Activated T-helper 17 cell treated with anti-CD3 and anti-CD28 coated beads, Interleukin-2, amount 50 U/mL, for 72 hours (primary cell): ENCODE results near the gene NEK10. TPM values are rescaled to one million over a fixed set of nuclear protein-coding genes. Genes with fewer than 3 reads are reported as not detected.

Experiments used
- ATAC-seq: fragments of 150-1000 bp; cut with Tn5 transposase; replicated peaks from 2 replicates; pipeline ENCODE4 v1.10.0; 2021; ENCODE audit warnings: mild to moderate bottlenecking, moderate library complexity
- H3K27ac Mint-ChIP-seq: one replicate; pipeline ENCODE4 v1.8.0; 2022; ENCODE audit warnings: mixed read lengths
- H3K27me3 Mint-ChIP-seq: one replicate; pipeline ENCODE4 v1.8.0; 2022; ENCODE audit warnings: mixed read lengths
- H3K36me3 Mint-ChIP-seq: one replicate; pipeline ENCODE4 v1.8.0; 2022; ENCODE audit warnings: low read depth, mild to moderate bottlenecking, mixed read lengths
- H3K4me1 Mint-ChIP-seq: one replicate; pipeline ENCODE4 v1.8.0; 2022; ENCODE audit warnings: mixed read lengths
- H3K4me3 Mint-ChIP-seq: one replicate; pipeline ENCODE4 v1.8.0; 2022; ENCODE audit warnings: mild to moderate bottlenecking, mixed read lengths
- H3K9me3 Mint-ChIP-seq: one replicate; pipeline ENCODE4 v1.8.0; 2022; ENCODE audit warnings: mixed read lengths
- total RNA-seq, 2 donors: library from RNA; stranded (reverse); gene quantifications; one replicate each; pipeline ENCODE4 v1.2.3, GENCODE V29; 2022

Gene NEK10
- total RNA-seq, 2 donors from 2014 or later = 0.61 to 1.6 TPM

DNA sequence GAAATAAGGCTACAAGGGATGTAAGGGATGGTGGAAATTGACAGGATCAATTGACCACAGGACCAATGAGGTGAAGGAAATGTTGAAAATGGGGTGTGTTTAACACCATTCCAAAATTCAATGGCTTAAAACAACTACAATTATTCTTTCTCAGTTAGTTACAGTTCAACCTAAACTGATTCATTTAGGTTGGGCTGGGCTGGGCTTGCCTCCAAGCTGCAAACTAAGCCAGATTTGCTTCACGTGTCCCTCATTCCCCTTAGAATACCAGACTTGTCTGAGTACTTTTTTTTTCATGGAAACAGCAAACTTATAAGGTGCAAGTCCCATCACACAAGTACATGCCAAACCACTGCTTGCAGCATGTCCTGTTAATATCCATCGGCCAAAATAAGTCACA, 280.1 kb downstream of the NEK10 start:
- Mint-ChIP-seq H3K9me3 (no peaks in the 10 kb centered on the region), H3K27me3 (peaks cover 5% of the 10 kb centered on the region), H3K4me3 (no peak overlapping the region), H3K4me1 (no peaks in the 10 kb centered on the region), H3K27ac (no peak overlapping the region), H3K36me3 (no peaks in the 10 kb centered on the region)
- no peak for ATAC-seq

DNA sequence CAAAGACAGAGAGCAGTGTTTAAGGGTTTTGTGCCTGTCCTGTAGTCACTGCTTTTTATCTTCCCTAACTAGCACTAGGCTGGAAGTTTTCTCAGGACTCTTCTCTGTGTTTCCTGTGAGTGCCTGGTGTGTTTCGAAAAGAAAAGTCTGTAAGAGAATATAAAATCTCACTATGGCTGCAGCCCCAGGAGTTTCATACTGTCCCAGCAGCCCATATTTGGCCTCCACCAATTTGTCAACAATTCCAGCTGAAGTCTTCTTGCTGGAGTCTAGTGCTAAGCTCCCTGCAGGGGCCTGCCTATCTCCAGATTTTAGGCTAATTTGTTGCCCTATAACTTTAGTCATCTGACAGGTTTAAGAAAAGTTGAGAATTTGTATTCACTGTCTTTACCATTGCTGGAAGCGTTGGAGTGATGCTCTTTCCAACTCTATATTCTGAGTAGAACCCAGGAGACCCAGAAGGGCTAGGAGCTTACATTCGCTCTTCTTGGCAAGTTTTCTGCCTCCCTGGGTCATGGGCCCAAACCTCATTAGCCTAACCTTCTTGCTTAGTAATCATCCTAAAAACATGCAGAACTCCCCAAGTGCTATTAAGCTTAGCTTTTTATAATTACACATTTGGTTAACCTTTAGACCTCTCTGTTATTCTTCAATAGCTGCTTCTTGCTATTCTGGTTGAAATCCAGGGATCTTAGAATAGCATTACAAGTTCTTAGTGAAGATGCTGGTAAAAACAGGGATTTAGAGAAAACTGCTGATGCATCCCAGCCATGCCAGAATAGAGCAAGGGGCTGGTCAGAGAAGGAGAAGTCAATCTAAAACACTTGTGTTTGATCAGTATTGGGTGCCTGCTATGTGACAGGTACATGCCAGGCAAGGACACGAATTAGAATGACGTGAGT, 283.1 kb downstream of the NEK10 start:
- Mint-ChIP-seq H3K4me1 (no peaks in the 10 kb centered on the region), H3K9me3 (no peaks in the 10 kb centered on the region), H3K27me3 (peaks cover 9% of the 10 kb centered on the region), H3K27ac (no peak overlapping the region), H3K36me3 (no peaks in the 10 kb centered on the region), H3K4me3 (no peak overlapping the region)
- no peak for ATAC-seq

DNA sequence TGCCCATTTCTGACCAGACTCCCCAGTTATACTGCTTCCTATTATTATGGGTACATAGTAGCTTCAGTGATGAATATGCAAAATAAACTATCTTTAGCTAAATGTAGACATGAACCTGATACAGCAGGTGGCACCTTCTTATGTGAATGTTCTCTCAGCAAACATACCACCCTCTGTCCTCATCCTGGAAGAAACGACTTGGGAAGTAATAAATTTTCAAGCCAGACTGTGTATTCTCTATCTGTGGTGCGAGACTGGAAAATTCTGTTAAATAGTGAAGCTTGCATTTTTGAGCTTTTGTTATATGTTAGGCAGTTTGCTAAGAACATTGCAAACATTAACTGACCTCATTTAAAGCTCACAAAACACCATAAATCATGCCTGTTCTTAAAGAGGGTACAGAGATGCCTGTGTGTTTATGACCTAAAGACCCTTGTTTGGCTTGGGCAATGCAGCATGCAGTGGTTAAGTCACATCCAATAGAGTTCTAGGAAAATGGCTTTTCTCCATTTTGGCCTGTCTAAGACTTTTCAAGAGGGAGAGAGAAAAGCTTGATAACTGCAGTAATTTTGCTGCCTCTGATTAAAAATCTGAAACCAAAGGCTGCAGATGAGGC, 287.1 kb downstream of the NEK10 start:
- ATAC-seq = no peak
- Mint-ChIP-seq H3K27ac (no peak overlapping the region), H3K4me1 (no peaks in the 10 kb centered on the region), H3K27me3 (peaks cover 9% of the 10 kb centered on the region), H3K36me3 (no peaks in the 10 kb centered on the region), H3K4me3 (no peak overlapping the region), H3K9me3 (no peaks in the 10 kb centered on the region)

DNA sequence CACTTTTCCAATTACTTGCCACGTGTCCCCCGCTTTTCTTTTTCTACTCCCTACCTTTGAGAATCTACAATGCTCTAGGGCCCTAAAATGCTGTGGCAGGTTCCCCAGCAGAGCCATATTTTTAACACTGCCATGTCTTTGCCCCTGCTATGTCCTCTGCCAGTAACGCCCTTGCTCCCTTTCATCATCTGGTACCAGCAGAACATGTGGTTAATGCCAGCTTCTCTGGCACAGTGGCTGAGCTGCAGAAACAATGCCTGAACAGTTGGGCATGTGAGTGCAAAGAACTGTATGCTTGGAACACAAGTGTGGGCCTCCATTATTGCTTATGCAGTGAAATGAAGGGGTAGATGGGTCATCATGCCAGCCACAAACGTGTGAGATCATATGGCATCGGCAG, 287.6 kb downstream of the NEK10 start:
- Mint-ChIP-seq H3K27me3 (peaks cover 9% of the 10 kb centered on the region), H3K27ac (no peak overlapping the region), H3K4me3 (no peak overlapping the region), H3K4me1 (no peaks in the 10 kb centered on the region), H3K9me3 (no peaks in the 10 kb centered on the region), H3K36me3 (no peaks in the 10 kb centered on the region)
- no peak for ATAC-seq

DNA sequence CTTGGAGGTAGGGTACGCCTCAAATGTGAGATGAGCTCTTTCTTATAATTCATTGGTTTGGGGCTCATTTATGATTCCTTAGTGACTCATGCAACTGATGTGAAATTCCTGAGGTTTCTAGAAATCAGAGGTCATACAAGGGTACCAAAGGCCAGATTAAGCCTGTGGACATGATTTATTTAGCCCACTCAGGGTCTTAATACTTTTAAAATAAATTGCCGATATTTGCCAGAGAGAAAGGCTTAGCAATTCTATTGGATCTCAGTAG, 289.0 kb downstream of the NEK10 start:
- no peaks in the 10 kb centered on the region for H3K4me1 Mint-ChIP-seq
- no peak for ATAC-seq
- H3K36me3 Mint-ChIP-seq = no peaks in the 10 kb centered on the region
- no peaks in the 10 kb centered on the region for H3K9me3 Mint-ChIP-seq
- no peak overlapping the region for H3K27ac Mint-ChIP-seq
- H3K27me3 Mint-ChIP-seq = peaks cover 4% of the 10 kb centered on the region
- no peak overlapping the region for H3K4me3 Mint-ChIP-seq

DNA sequence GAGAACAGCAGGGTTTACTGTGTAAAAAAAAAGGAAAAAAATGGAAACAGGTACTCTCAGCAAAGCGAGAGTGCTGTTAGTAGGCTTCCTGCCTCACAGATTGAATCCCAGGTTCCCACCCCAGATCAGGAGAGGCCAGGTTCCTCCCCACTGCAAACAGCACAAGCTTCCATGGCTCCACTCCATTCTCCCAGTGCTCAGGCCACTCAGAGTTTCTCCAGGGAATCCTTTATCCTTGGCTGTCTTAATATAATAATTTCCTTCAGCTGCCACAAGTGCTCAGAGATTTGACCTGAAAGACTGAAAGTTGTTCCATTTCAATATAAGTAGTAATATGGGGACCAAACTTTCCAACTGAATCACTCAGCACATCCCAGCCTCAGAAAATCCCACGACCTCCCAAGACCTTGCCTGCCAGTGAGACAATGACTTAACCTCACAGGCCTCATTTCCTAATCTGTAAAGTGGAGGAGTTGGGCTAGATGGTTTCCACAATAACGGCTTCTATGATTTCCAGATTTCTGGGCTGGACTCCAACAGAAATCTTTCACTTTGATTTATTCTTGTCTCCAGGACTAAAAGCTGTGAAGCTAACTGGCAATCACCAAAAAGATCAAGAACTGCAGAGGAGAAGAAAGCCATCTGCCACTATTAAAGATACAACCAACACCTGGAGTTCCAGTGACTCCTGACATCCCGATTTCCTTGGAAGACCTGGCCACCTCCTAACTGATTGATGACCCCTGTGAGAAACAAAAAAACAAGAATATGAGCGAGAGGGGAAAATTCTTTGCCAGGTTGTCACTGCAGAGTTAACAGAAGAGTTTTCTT, 289.5 kb downstream of the NEK10 start:
- no peak for ATAC-seq
- Mint-ChIP-seq H3K36me3 (no peaks in the 10 kb centered on the region), H3K27me3 (peaks cover 4% of the 10 kb centered on the region), H3K4me1 (no peaks in the 10 kb centered on the region), H3K4me3 (no peak overlapping the region), H3K27ac (no peak overlapping the region), H3K9me3 (no peaks in the 10 kb centered on the region)

DNA sequence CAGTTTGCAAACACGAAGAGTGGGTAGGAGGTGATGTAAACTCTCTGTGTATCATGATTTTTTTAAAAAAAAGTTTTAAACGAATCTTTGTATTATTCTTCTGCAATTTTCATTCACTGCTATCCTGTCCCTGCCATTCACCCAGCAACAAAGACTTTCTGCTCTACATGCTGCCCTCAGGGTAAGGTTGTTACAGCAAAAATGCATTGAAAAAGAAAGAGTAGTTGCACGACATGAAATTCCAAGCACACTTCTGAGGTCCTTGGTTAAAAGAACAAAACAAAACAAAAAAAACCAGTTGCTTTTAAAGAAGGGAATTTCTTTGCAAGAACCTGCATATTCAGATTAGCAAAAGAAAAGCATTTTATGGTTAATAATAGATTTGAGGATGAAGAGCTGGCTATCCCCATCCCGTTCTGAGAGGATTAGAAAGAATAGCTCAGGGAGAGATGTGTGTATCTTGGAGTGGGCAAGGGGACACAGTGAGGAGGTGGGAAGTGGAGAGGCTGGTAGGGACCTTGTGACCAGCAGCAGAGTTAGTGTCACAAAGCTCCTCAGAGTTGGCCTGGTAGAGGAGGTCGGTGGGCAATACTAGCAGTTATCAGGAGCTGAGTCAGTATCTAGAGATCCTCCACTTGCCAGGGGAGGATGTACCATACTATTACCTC, 290.8 kb downstream of the NEK10 start:
- Mint-ChIP-seq H3K4me3 (no peak overlapping the region), H3K4me1 (no peaks in the 10 kb centered on the region)

DNA sequence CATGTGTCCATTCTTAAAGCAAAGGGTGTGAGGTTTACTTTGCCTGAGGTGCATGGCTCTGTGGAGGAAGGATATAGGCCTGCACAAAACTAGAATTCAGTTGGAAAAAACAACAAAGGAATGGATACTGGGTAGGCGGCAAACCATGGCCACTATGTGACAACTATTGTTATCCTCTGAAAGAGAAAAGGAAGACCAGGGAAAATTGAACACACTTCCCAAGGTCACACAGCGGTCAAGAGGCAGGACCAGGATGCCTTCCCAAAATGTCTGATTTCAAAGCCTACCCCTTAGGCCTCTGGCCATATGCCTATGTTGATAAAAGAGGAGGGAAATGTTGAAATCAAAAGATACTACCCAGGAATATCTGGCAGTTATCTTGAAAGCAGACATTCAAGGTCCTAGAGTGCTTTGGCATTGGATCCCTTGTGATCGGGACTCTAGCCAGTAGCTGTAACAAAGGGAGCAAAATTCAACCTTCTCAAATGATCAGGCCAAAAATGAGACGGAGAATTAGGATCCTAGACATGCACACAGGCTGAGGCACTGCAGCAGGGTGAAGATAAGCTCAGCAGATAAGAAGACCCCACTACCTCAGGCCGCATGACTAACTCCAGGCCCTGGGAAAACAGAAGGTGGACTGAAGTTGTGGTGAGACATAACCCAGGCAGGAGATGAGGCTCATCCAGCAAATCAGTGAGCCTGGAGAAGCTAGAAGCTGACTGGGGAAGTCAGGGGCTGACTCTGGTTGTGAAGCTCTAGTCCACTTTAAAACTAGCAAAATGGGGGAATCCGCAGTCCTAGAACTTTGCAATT, 292.2 kb downstream of the NEK10 start:
- Mint-ChIP-seq H3K27ac (no peak overlapping the region), H3K4me1 (no peaks in the 10 kb centered on the region), H3K4me3 (no peak overlapping the region), H3K36me3 (no peaks in the 10 kb centered on the region), H3K9me3 (no peaks in the 10 kb centered on the region), H3K27me3 (peaks cover 4% of the 10 kb centered on the region)
- no peak for ATAC-seq

More for the DNA sequence above, 290.8 kb downstream of the NEK10 start:
- Mint-ChIP-seq H3K27ac (no peak overlapping the region), H3K36me3 (no peaks in the 10 kb centered on the region), H3K9me3 (no peaks in the 10 kb centered on the region), H3K27me3 (peaks cover 4% of the 10 kb centered on the region)
- no peak for ATAC-seq

DNA sequence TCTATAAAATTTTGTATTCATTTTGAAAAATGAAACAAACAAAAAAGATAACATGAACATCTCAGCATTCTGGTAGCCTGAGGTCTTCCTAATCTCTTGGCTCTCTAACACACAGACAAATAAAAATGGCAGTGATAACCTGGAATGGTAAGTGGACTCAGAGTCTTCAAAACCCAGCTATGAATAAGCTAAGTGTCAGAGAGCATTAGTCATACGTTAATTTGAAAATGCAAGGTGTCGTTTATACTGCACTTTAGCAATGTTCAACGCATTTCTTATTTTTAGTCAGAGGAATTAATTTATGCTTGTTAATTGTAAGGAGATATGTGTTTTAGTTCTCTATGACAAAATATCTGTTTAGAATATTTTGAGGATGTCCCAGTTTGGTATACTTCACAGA, 294.3 kb downstream of the NEK10 start:
- H3K27ac Mint-ChIP-seq = no peak overlapping the region
- ATAC-seq = no peak
- no peaks in the 10 kb centered on the region for H3K27me3 Mint-ChIP-seq
- H3K36me3 Mint-ChIP-seq = no peaks in the 10 kb centered on the region
- no peaks in the 10 kb centered on the region for H3K4me1 Mint-ChIP-seq
- H3K4me3 Mint-ChIP-seq = no peak overlapping the region
- no peaks in the 10 kb centered on the region for H3K9me3 Mint-ChIP-seq

DNA sequence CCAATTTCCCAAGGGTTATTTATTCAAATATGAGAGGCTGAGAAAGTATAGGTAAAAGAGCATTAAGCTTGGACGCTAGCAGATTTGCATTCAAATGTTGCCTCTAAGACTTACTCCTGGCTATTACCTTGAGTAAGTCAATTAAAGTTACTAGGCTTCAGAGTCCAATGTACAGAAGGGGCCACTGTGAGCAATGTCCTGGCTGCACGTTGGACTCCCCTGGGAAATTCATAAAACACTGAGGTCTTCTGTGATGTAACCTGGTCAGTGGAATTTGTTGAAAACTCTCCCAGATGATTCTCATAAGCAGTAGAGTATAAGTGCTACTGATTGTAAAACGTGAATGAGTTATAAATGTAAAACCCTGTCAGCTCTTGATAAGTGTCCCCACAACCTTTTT, 295.3 kb downstream of the NEK10 start:
- Mint-ChIP-seq H3K4me3 (no peak overlapping the region), H3K36me3 (no peaks in the 10 kb centered on the region), H3K27me3 (no peaks in the 10 kb centered on the region), H3K4me1 (no peaks in the 10 kb centered on the region), H3K9me3 (no peaks in the 10 kb centered on the region), H3K27ac (no peak overlapping the region)
- ATAC-seq = no peak

DNA sequence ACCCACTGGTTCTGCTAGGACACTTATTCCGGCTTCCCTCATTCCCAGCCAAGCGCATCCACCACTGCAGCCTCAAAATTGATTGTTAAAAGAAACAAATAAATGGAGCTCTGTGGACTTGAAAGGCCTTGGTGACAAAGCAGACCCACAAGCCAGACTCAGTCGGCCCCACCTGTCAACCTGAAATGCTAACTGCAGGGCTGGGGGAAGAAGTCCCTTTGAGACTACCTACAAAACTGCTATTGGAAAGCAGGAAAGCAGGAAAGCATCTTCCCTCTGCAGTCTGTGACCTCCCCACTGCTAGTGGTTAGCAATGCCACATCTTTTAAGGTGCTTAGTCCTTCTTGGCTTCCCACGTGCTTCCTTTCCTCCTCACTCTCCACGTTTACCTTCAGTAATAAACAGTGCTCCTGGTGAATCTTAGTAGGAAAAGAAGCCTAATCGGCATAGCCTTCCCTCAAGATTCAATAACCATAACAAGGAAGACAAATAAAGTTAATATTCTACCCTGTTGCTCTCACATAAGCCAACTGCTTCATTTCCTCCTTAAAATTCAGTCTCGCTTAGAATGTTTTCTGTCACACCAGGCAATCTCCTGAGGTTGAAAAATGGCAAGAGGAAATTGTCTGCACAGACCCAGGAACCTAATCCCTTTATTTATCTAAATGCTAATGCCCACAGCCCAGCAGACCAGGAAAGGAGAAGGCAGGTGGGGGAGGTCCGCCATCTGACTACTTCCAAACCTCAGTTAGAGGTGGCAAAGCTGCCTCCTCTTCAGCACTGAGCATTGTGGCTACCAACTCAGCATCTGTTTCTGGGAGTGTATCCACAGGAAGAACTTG, 296.2 kb downstream of the NEK10 start:
- no peaks in the 10 kb centered on the region for H3K36me3 Mint-ChIP-seq
- ATAC-seq = no peak
- no peak overlapping the region for H3K4me3 Mint-ChIP-seq
- no peaks in the 10 kb centered on the region for H3K9me3 Mint-ChIP-seq
- no peaks in the 10 kb centered on the region for H3K4me1 Mint-ChIP-seq
- no peak overlapping the region for H3K27ac Mint-ChIP-seq
- H3K27me3 Mint-ChIP-seq = no peaks in the 10 kb centered on the region

DNA sequence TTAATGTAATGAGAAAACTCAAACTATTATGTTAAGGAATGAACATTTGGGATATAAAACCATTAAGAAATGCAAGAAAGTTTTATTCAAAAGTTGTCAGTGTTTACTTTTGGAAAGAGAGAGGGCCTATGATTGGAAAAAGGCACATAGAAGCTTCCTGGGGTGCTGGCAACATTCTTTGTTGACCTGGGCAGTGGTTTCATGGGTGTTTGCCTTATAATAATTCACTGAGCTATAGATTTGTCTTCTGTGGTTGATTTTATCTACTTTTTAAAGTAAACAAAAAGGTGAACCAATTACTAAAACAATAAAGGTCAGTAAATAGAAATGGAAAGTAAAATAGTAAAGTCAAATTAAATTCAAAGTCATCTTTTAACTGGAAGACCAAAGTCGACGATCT, 308.8 kb downstream of the NEK10 start:
- H3K4me1 Mint-ChIP-seq = no peaks in the 10 kb centered on the region
- ATAC-seq = no peak
- peaks cover 13% of the 10 kb centered on the region for H3K27me3 Mint-ChIP-seq

More for the DNA sequence above, 308.8 kb downstream of the NEK10 start:
- peaks cover 4% of the 10 kb centered on the region for H3K9me3 Mint-ChIP-seq
- no peak overlapping the region for H3K27ac Mint-ChIP-seq
- no peak overlapping the region for H3K4me3 Mint-ChIP-seq
- no peaks in the 10 kb centered on the region for H3K36me3 Mint-ChIP-seq
